H1 (cell line): ENCODE data around the gene SLC51B.

Experiments used
- EP300 ChIP-seq, 2 experiments: IDR thresholded peaks; 1 replicate in 1 of 2; 2 replicates in 1 of 2; pipeline ENCODE4 v1.6.1; 2011 to 2012; ENCODE audit warnings: low read depth in 2 of 2, low read length in 2 of 2, mild to moderate bottlenecking in 2 of 2, borderline replicate concordance in 1 of 2, inconsistent platforms in 1 of 2, moderate library complexity in 1 of 2
- RAD21 ChIP-seq, 2 experiments: IDR thresholded peaks in 1 of 2; conservative IDR thresholded peaks in 1 of 2; 2 replicates each; pipeline ENCODE4 v1.6.1; 2011; ENCODE audit warnings: low read depth in 2 of 2, low read length in 2 of 2, improper control_type of control experiment in 1 of 2, inconsistent platforms in 1 of 2, mild to moderate bottlenecking in 1 of 2, moderate library complexity in 1 of 2
- SRF ChIP-seq: IDR thresholded peaks from 2 replicates; pipeline ENCODE4 v1.6.1; 2011; ENCODE audit warnings: mild to moderate bottlenecking, low read depth, low read length, moderate library complexity
- TAF7 ChIP-seq: optimal IDR thresholded peaks from 2 replicates; pipeline ENCODE3; 2011; ENCODE audit warnings: low read depth, mild to moderate bottlenecking, inconsistent platforms, low read length, moderate library complexity, borderline replicate concordance
- USF2 ChIP-seq: IDR thresholded peaks from 2 replicates; pipeline ENCODE4 v1.6.1; 2011; ENCODE audit warnings: low read length, improper control_type of control experiment
- YY1 ChIP-seq: IDR thresholded peaks from 2 replicates; pipeline ENCODE4 v1.6.1; 2011; ENCODE audit warnings: low read depth, mild to moderate bottlenecking, low read length

GRCh38 chr15:65096481-65097385 is 51.5 kb downstream of the SLC51B start:
- no peak for TF ChIP-seq SRF
- no peak for TF ChIP-seq YY1
- TF ChIP-seq RAD21 (IDR thresholded peaks at IDR 0.05 in 1 of 2, conservative IDR thresholded peaks at IDR 0.05 in 1 of 2; ENCODE audit: low read depth in 2 of 2, low read length in 2 of 2) = no peak
- TF ChIP-seq EP300 (IDR thresholded peaks at IDR 0.05; ENCODE audit: borderline replicate concordance in 1 of 2, low read depth in 2 of 2, low read length in 2 of 2) = no peak
- TF ChIP-seq TAF7 = no peak
- TF ChIP-seq USF2 = no peak
